Left ventricle myocardium superior (tissue), 1 donor: ENCODE results near the gene DFFB. TPM values are rescaled to one million over a fixed set of nuclear protein-coding genes. Genes with fewer than 3 reads are reported as not detected.
A peak's percentile ranks its signal among the peaks of the same experiment; 100 is the strongest.

Experiments used
- ATAC-seq: fragments of 200-7000 bp; cut with Tn5 transposase; one replicate; pipeline ENCODE4 v1.9.1; 2020; ENCODE audit warnings: mild to moderate bottlenecking, moderate library complexity
- DNase-seq: peaks from one replicate; pipeline ENCODE4 v3.0.0-alpha.2; 2020
- intact Hi-C: fragments of 100-400 bp; cut with micrococcal nuclease; formaldehyde crosslinking; loops from one replicate; pipeline ENCODE4 v1.11.0; 2022
- total RNA-seq: library from RNA; stranded (reverse); fragmentation: NEBNext Ultra II Directional; extraction: Animal tissue kit (Norgen Biotek cat#: 25700); gene quantifications from one replicate; pipeline ENCODE4 v1.2.1, GENCODE V29; 2021
- donor health status: DM: no; HTN: yes; CAD: no; lungs with severe emphysema.

DFFB gene
- total RNA-seq, 1 donor from 2014 or later = 3.7 TPM

- DNase-seq = no peak
- intact Hi-C loops = no loop called here
- ATAC-seq = no peak
Observed at GRCh38 chr1:3825356-3825755, 31.9 kb upstream of the DFFB start.

- intact Hi-C loops = no loop called here
- ATAC-seq = no peak
- no peak for DNase-seq
Observed at GRCh38 chr1:3827813-3828307, 29.4 kb upstream of the DFFB start.

DNA sequence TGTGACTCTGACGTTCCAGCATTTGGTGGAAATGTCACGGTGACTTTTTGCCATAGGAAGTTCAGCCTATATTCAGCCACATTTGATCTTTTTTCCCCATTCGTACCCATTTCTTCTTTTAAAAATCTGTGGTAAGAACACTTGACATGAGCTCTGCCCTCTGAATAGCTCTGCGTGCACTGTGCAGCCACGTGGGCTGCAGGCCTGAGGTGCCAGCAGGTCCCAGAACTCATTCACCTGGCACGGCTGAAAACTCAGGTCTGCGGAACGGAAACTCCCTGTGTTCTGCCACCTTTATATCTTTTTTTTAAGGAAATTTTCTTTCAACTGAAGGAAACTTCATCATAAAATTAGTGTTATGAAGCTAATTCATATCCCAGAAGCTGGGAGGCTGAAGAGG, 28.9 kb upstream of the DFFB start:
- ATAC-seq = no peak
- DNase-seq = no peak
- intact Hi-C loops = no loop called here

GRCh38 chr1:3831689-3832088, 25.6 kb upstream of the DFFB start:
- ATAC-seq (no peak), DNase-seq (no peak)
- intact Hi-C loops = no loop called here

DNA sequence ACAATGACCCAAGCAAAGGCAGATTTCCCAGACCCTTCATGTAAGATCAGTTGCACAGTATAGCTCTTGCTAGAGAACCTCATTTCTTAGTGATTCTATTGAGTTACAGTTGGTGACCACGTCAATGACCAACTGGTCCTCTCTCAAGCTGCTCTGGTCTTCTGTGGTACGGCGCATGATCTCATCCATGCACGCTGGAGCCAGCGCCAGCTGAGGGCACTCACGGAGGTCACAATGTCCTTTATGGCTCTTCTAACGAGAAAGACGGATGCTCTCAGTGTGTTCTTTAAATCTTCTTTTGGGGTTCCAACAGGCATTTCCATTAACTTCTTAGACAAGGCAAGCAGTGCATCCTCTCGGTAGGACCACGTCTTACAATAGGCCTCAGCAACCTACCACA, 22.6 kb upstream of the DFFB start:
- intact Hi-C loops = no loop called here
- no peak for DNase-seq
- ATAC-seq = no peak

DNA sequence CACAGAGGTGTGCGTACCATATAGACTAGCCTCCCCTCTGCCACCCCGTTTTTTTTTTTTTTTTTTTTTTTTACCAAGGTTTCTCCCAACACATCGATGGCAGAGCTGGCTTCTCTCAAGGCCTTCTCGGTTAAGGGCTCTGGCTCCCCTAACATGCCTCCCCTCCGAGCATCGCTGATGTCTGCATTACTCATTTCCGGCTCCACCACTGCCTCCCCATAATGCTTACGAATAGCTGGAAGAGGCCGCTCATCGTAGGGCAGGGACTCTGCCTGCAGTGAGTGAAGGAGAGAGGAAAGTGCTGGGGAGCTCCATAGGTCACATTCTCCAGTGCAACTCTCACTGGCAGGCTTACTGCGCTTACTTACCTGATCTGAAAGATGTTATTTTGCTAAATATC, 20.9 kb upstream of the DFFB start:
- intact Hi-C loops = no loop called here
- no peak for DNase-seq
- no peak for ATAC-seq

DNA sequence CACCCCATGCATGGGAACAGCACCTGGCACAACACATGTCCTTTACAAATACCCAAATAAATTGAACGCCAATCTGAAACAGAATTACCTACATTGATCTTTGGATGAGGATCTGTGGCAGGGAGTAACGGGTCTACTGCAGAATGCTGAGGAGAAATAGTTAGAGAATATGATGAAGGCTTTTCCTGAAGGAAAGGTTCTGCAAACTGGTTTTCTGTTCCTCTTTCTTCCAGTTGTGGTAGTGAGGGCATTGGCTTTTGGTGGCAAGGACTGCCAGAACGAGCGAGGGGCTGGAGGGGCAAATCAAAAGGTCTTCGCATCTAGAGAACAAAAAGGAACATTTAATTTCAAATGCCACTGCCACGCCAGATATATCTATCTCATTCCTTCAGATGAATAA, 20.1 kb upstream of the DFFB start:
- DNase-seq (no peak), ATAC-seq (no peak)
- intact Hi-C loops = no loop called here

- ATAC-seq = no peak
- intact Hi-C loops = no loop called here
- no peak for DNase-seq
Observed at GRCh38 chr1:3837685-3838084, 19.6 kb upstream of the DFFB start.

- no peak for ATAC-seq
- intact Hi-C loops = no loop called here
Observed at GRCh38 chr1:3838788-3839187, 18.5 kb upstream of the DFFB start.

GRCh38 chr1:3841491-3841890, 15.8 kb upstream of the DFFB start:
- no peak for DNase-seq
- ATAC-seq = no peak
- intact Hi-C loops = no loop called here

More at GRCh38 chr1:3838788-3839187, 18.5 kb upstream of the DFFB start:
- no peak for DNase-seq

DNA sequence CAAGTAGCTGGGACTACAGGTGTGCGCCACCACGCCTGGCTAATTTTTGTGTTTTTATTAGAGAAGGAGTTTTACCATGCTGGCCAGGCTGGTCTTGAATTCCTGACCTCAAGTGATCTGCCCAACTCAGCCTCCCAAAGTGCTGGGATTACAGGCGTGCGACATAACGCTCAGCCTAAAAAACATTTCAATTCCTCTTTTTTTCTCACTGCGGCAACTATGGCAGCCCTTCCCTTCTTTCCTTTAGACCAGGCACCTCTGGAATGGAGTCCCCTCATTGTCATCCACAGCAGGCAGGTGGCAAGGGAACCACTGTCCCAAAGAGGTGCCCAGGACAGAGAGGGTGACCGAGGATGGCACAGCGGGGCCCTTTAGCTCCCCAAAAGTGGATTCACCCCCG, 14.4 kb upstream of the DFFB start:
- DNase-seq (no peak), ATAC-seq (no peak)
- intact Hi-C loops = no loop called here

DNA sequence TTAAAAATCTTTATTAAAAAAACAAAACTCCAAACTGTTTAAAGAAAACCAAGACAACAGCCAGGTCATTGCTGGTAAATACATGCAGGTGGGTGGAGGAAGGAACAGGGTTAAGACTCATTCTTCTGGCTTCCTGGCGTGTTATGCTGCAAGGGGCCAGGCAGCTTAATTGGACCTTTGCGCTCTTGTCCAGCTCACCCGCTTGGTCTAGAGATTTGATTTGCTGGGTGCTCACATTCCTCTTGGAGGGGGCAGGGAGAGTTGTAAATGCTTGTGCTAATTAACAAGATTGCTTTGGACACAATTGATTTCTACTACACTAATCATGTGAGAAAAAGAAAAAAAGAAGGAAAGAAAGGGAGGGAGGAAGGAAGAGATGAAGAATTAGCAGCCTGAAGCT, 10.7 kb upstream of the DFFB start:
- no peak for ATAC-seq
- intact Hi-C loops = no loop called here
- no peak for DNase-seq

DNA sequence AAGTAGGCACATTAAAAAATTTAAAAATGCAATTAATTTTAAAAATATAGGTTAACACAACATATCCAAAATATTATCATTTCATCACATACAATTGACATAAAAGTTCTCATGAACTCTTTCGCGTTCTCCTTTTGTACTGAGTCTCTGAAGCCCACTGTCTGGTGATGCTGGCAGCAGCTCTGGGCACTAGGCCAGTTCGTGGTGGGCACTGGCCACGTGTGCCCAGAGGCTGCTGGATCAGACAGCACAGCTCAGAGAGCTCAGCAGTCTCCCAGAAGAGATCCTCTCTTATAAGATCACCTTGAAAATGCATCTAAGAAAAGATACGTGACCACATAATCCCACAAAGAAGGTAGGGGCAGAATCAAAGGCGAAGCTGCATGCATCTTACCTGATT, 10.2 kb upstream of the DFFB start:
- DNase-seq (no peak), ATAC-seq (no peak)
- intact Hi-C loops = no loop called here

GRCh38 chr1:3850857-3851256, 6.4 kb upstream of the DFFB start:
- intact Hi-C loops = no loop called here
- ATAC-seq = no peak
- DNase-seq = no peak

DNA sequence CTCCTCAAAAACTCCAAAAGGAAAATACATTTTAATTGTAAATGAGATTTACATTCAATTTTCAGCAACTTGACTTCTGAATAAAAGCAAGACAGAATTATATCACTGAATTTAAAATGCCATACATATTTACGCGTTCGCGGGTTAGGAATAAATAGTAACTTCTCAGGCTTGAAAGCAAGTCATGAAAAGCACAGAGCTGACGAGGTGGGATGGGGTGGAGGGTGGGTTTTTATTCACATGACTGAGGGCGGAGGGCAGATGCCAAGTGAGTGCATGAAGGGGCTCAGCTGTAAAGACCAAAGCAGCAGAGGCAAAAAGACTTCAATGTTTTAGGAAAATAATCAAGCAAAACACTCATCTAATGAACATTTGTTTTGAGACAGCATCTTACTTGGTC, 6.0 kb upstream of the DFFB start:
- intact Hi-C loops = no loop called here
- DNase-seq (no peak), ATAC-seq (no peak)

GRCh38 chr1:3852091-3852490, 5.2 kb upstream of the DFFB start:
- DNase-seq (no peak), ATAC-seq (no peak)
- intact Hi-C loops = no loop called here

GRCh38 chr1:3852711-3853485, 4.4 kb upstream of the DFFB start:
- intact Hi-C loops = no loop called here
- DNase-seq (no peak), ATAC-seq (no peak)

- intact Hi-C loops = no loop called here
- ATAC-seq (peak; percentile 3), DNase-seq (no peak)
Observed at GRCh38 chr1:3857791-3858129, 484 bp downstream of the DFFB start.

DNA sequence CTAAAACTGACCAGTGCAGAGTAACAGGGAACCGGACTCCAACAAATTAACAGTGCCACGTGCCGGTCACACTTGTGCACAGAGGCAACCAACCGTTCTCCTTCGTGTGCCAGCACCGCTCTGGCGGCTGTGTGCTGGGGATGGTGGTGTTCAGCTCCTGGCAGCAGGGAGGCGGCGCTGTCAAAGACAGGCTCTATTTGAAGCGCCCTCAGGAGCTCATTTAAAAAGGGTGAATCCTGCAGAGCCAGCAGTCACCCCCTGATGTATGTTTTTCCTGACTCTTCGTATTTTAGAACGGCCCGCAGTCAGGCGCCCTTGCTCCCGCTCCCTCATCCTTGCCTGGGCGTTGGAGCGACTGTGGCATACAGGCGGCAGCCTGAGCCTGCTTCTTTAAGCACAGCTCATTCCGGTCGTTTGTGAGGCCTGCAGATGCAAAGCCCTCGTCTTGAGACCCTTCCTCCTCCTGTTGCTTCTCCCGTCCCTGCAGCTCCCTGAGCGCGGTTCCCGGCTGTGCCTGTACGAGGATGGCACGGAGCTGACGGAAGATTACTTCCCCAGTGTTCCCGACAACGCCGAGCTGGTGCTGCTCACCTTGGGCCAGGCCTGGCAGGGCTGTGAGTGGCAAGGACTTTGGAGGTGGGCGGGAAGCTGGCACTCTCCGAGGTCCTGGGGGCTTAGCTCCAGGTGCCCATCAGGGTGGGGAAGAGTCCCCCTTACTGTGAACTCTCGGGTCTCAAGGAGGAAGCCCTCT, 1.1 kb downstream of the DFFB start:
- intact Hi-C loops = no loop called here
- DNase-seq (no peak), ATAC-seq (no peak)

GRCh38 chr1:3863231-3863935, 6.1 kb downstream of the DFFB start:
- intact Hi-C loops = no loop called here
- DNase-seq (no peak), ATAC-seq (no peak)
